HG03196 (cell line): ENCODE results near the gene GLCCI1.

ENCODE experiments used
- ATAC-seq: cut with Tn5 transposase; IDR thresholded peaks from one replicate; pipeline ENCODE4 v1.9.1; 2021; ENCODE audit not compliant: unreplicated experiment

Gene GLCCI1

GRCh38 chr7:7968544-7969305 lies at the start of gene GLCCI1:
TSS of gene GLCCI1 (plus strand) at chr7:7968796. CDS start at chr7:7969351, 555 bp downstream.
- peak; percentile 81 for ATAC-seq

DNA sequence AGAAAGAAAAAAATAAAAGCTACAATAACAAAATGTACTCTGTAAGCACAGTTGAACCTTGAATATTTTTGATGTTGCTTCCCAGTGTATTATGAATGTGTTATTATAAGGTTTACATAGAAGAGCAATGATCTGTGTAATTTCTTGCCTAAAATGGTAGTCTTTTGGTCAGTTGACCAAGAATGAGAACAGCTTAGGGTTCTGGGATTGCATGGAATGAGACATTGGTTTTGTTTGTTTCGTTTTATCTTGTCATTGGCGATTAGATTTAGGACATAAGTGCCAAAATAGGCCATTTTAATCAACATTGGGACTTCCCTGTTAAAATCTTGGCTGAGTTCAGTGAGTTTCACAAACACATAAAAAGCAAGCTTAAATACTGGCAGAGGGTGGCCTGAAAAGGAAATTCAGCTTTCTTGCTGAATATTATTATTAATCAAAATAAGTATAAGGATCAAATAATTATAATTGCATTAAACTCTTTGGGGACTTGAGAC lies 49.1 kb upstream of the GLCCI1 start:
- no peak for ATAC-seq

GRCh38 chr7:7920056-7920455 lies 48.5 kb upstream of the GLCCI1 start:
- no peak for ATAC-seq

- peak; percentile 93 for ATAC-seq
Observed at GRCh38 chr7:7920481-7920880, 48.1 kb upstream of the GLCCI1 start.

DNA sequence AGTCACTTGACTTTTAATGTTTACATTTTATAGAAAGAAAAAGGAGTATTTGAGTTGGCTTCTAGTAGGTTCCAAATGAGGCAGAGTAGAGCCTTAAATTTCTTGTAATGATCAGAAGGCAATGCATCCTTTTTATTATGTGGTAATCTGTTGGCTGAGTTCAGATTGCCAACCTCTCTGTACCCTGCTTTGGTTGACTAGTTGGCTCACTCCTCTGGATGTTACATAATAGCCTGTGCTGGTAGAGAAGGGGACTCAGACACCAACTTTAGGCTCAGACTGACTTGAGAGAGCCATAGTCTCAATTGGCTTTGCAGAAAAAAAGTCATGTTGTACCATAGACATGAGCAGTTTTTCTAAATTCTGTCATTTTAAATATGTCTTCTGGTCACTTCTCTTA lies 46.8 kb upstream of the GLCCI1 start:
- no peak for ATAC-seq

GRCh38 chr7:7922684-7923385 lies 45.8 kb upstream of the GLCCI1 start:
- no peak for ATAC-seq

DNA sequence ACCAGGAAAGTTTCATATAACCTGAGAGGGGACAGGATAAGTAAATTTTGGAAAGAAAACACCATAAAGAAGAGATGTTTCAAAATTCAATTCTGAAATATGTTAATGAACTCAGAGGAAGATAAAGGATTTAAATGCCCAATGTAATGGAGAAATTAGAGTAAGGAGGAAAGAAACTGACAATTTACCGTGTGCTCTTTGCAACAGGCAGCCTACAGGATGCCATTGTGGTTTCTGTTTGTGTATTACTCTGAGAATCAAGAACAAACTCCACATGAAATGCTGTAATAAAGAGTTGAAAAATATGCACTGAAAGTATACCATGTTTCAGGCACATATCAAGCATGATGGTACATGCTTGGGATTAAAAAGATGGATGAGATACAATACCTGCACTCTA lies 44.8 kb upstream of the GLCCI1 start:
- no peak for ATAC-seq

DNA sequence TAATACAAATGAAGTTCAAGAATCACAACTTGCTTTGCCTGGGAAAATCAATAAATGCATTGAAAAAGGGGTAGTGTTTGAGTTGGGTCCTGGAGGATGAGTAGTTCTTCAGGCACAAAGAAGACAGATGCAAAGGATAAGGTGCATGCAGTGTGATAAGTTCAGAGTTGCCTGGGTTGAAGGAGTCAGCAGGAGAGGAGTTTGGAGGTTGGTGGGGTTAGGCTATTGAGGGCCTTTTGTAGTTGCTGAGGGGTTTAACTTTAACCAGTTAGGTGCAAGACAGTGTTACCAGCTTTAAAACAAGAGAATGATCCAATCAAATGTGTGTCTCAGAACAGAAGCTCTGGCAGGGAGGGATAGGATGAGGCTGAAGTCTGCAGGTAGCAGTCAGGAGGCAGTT lies 44.3 kb upstream of the GLCCI1 start:
- no peak for ATAC-seq

DNA sequence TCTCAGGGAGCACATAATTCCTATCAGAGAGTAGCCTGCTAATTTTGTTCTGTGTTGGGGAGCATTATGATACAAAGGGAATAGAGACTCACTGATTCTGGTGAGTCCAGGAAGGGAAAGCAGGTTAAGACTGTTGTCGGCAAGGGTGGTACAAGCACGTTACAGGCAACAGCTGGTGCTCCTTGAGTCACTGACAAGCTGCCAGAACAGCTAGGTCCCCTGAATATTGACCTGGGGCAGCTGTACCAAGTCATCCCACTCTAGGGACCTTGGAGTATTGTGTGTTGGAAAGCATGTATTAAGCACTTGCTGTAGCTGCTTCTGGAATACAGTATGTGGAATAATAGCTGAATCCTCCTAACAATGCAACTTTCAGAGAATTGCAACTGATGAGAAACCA lies 37.0 kb upstream of the GLCCI1 start:
- ATAC-seq = no peak

DNA sequence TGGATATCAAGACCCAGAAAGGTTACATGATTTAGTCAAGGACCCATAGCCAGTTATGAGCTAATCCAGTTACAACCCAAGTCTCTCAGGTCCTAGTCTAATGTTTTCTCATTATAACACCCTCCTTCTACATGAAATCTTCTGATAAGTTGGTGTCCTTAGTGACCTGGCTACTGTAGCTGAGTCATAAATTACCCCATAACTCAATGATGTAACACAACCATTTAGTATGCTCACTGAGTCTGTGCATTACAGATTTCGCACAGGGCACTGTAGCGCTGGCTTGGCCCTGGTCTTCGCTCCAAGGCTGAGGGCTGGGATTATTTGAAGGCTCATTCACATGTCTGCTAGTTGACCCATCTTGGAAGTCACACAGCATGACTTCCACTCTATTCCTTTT lies 36.0 kb upstream of the GLCCI1 start:
- ATAC-seq = no peak

GRCh38 chr7:7933915-7934526 lies 34.6 kb upstream of the GLCCI1 start:
- no peak for ATAC-seq

GRCh38 chr7:7934945-7935344 lies 33.7 kb upstream of the GLCCI1 start:
- ATAC-seq = no peak

DNA sequence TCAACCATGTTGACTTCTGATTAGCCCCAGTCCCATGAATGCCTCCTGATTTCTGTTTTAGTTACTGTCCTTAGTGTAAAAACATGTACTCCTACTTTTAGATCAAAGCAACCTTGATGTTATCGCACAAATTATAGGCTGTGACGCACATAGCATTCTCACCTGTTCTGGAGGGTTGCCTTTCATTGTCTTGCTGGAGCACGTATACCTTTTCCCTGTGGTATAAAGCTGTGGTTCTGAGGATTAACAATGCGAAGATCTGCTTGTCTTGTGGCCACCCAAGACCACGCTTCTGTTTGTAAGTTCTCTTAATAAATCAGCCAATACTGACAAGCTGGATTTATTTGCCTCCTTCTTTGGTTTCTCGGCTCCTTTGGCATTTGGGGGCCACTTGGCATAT lies 30.1 kb upstream of the GLCCI1 start:
- no peak for ATAC-seq

DNA sequence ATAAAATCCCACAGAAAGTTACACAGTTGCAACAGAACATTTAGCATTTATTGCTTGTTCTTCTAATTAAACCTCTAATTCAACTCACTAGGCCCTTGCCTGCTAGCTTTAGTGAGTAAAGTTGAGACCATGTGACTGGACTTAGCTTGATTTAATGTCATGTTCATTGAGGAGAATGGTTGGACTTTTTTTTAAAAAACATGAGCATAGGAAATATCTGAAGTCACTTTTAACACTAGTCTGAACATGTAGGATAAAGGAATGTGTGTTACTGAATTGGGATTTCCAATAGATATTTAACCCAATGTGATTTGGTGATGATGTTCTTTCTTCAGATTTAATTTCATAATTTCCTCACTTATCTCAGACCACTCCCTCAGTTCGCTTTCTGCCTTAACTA lies 24.6 kb upstream of the GLCCI1 start:
- ATAC-seq = no peak

- peak; percentile 93 for ATAC-seq
Observed at GRCh38 chr7:7944619-7945282, 23.8 kb upstream of the GLCCI1 start.

GRCh38 chr7:7946486-7946885 lies 22.1 kb upstream of the GLCCI1 start:
- no peak for ATAC-seq

DNA sequence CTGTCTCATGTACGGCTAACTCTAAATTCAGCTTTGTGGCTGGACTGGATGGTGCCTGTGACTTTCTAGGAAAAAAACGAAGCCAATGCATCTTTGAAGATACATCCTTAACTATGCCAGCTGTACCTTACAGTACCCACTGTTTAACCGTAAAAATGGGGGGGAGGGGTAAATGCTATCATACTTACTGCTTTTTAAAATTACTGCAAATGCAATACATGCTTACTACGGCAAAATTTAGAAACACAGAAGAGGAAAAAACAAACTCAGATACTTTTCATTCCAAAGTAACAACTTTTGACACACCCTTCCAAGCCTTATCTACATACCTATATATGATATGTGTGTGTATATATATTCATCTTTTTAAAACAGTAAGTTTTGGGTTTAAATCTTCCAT lies 20.4 kb upstream of the GLCCI1 start:
- no peak for ATAC-seq

DNA sequence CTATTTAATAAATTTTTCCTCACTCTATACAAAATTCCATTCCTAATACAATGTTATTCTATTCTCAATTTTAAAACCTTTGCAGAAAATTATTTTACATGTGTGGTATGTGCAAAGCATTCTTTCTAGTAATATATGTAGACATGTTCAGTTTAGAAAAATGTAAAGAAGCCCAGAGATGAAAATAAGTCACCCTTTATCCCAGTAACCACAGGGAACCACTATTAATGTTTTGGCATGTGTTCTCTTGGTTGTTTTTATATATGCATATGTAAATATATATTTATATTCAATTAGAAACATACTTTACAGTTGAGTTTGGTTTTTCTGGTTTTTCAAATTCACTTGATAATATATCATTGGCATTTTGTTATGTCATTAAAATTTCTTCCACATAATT lies 14.8 kb upstream of the GLCCI1 start:
- no peak for ATAC-seq

GRCh38 chr7:7956531-7957128 lies 12.0 kb upstream of the GLCCI1 start:
- no peak for ATAC-seq

DNA sequence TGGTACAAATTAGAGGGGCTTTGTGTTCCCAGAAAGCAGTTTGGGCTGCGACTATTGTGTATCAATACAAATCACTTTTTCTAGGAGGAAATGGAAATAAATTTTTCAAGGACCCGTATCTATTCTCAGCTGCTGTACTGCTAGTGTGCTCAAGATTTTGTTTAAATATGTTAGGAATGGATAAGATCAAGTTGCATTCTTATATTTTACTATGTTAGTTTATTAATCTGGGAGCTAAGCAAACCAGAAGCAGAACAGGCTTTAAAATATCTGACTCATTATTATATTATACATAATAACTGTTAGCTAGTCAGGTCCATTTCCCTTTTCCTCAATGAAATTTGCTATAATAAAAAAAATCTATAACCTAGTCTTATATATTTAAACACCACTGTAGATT lies 11.1 kb upstream of the GLCCI1 start:
- ATAC-seq = no peak
